ENCODE data around the gene MYO5B. TPM values are rescaled to one million over a fixed set of nuclear protein-coding genes. Genes with fewer than 3 reads are reported as not detected.

MYO5B gene
- total RNA-seq, 1 experiment from 2014 or later: 56.7 TPM

GRCh38 chr18:50190926-50191325 lies 4.0 kb downstream of the MYO5B start:
- H3K4me1 Mint-ChIP-seq (ENCODE audit: low read depth, unreplicated experiment): peaks cover 55% of the 10 kb centered on the region
- H3K27ac Mint-ChIP-seq (ENCODE audit: unreplicated experiment): no peak overlapping the region
- CTCF ChIA-PET: interaction anchor here (1.1 kb wide), 1 partner anchor 76 kb away, joined by 3 read pairs; no protein-coding TSS in a partner anchor
- intact Hi-C loops (cut with micrococcal nuclease; ENCODE audit: unreplicated experiment): loop anchor here (5.0 kb wide), 2 partner anchors 49 to 64 kb away; no protein-coding TSS in a partner anchor
- no TSS peak for BruUV-seq (replicated peaks)
- peaks cover 1% of the 10 kb centered on the region for H3K27me3 Mint-ChIP-seq (ENCODE audit: unreplicated experiment)
- H3K36me3 Mint-ChIP-seq (ENCODE audit: insufficient read depth, unreplicated experiment): peaks cover 29% of the 10 kb centered on the region
- DNase-seq: peak; percentile 19
- no peak for TF ChIP-seq CTCF (IDR thresholded peaks at IDR 0.05; ENCODE audit: unreplicated experiment)
- H3K4me3 Mint-ChIP-seq (ENCODE audit: low read depth, unreplicated experiment): no peak overlapping the region
- no peaks in the 10 kb centered on the region for H3K9me3 Mint-ChIP-seq (ENCODE audit: low read depth, unreplicated experiment)

GRCh38 chr18:50190236-50190635 lies 4.7 kb downstream of the MYO5B start:
- CTCF ChIA-PET: no interaction called here
- no TSS peak for BruUV-seq (replicated peaks)
- intact Hi-C loops (cut with micrococcal nuclease; ENCODE audit: unreplicated experiment): loop anchor here (5.0 kb wide), 2 partner anchors 48 to 63 kb away; no protein-coding TSS in a partner anchor

GRCh38 chr18:50189160-50189559 lies 5.8 kb downstream of the MYO5B start:
- DNase-seq: no peak
- TF ChIP-seq CTCF (IDR thresholded peaks at IDR 0.05; ENCODE audit: unreplicated experiment): no peak
- no peaks in the 10 kb centered on the region for H3K9me3 Mint-ChIP-seq (ENCODE audit: low read depth, unreplicated experiment)
- intact Hi-C loops (cut with micrococcal nuclease; ENCODE audit: unreplicated experiment): no loop called here
- H3K27ac Mint-ChIP-seq (ENCODE audit: unreplicated experiment): no peak overlapping the region
- CTCF ChIA-PET: no interaction called here
- no peaks in the 10 kb centered on the region for H3K27me3 Mint-ChIP-seq (ENCODE audit: unreplicated experiment)
- H3K36me3 Mint-ChIP-seq (ENCODE audit: insufficient read depth, unreplicated experiment): peaks cover 16% of the 10 kb centered on the region
- H3K4me1 Mint-ChIP-seq (ENCODE audit: low read depth, unreplicated experiment): peaks cover 50% of the 10 kb centered on the region
- no peak overlapping the region for H3K4me3 Mint-ChIP-seq (ENCODE audit: low read depth, unreplicated experiment)
- no TSS peak for BruUV-seq (replicated peaks)

More at GRCh38 chr18:50190236-50190635, 4.7 kb downstream of the MYO5B start:
- H3K27ac Mint-ChIP-seq (ENCODE audit: unreplicated experiment): no peak overlapping the region
- H3K36me3 Mint-ChIP-seq (ENCODE audit: insufficient read depth, unreplicated experiment): peaks cover 24% of the 10 kb centered on the region
- H3K9me3 Mint-ChIP-seq (ENCODE audit: low read depth, unreplicated experiment): no peaks in the 10 kb centered on the region
- TF ChIP-seq CTCF (IDR thresholded peaks at IDR 0.05; ENCODE audit: unreplicated experiment): no peak
- peaks cover 48% of the 10 kb centered on the region for H3K4me1 Mint-ChIP-seq (ENCODE audit: low read depth, unreplicated experiment)
- no peak overlapping the region for H3K4me3 Mint-ChIP-seq (ENCODE audit: low read depth, unreplicated experiment)
- H3K27me3 Mint-ChIP-seq (ENCODE audit: unreplicated experiment): no peaks in the 10 kb centered on the region
- DNase-seq: no peak

- H3K27ac Mint-ChIP-seq (ENCODE audit: unreplicated experiment): no peak overlapping the region
- DNase-seq: no peak
- no TSS peak for BruUV-seq (replicated peaks)
- TF ChIP-seq CTCF (IDR thresholded peaks at IDR 0.05; ENCODE audit: unreplicated experiment): no peak
- H3K9me3 Mint-ChIP-seq (ENCODE audit: low read depth, unreplicated experiment): no peaks in the 10 kb centered on the region
- CTCF ChIA-PET: no interaction called here
- intact Hi-C loops (cut with micrococcal nuclease; ENCODE audit: unreplicated experiment): no loop called here
- peaks cover 55% of the 10 kb centered on the region for H3K4me1 Mint-ChIP-seq (ENCODE audit: low read depth, unreplicated experiment)
- H3K4me3 Mint-ChIP-seq (ENCODE audit: low read depth, unreplicated experiment): no peak overlapping the region
- H3K36me3 Mint-ChIP-seq (ENCODE audit: insufficient read depth, unreplicated experiment): peaks cover 11% of the 10 kb centered on the region
- H3K27me3 Mint-ChIP-seq (ENCODE audit: unreplicated experiment): no peaks in the 10 kb centered on the region
These were observed 6.3 kb downstream of the MYO5B start for GRCh38 chr18:50188652-50189051.
